Osteocyte (in vitro differentiated cells): ENCODE results near the gene MLKL. TPM values are rescaled to one million over a fixed set of nuclear protein-coding genes. Genes with fewer than 3 reads are reported as not detected.

Experiments used
- DNase-seq: peaks from one replicate; pipeline ENCODE4 v3.0.0; 2021; ENCODE audit warnings: mixed read lengths; ENCODE audit not compliant: unreplicated experiment; ENCODE audit errors: extremely low spot score
- H3K27ac Mint-ChIP-seq: one replicate; pipeline ENCODE4 v1.8.0; 2021; ENCODE audit warnings: mild to moderate bottlenecking, mixed read lengths; ENCODE audit not compliant: unreplicated experiment
- H3K27me3 Mint-ChIP-seq: one replicate; pipeline ENCODE4 v1.8.0; 2021; ENCODE audit warnings: mixed read lengths; ENCODE audit not compliant: unreplicated experiment
- H3K36me3 Mint-ChIP-seq: one replicate; pipeline ENCODE4 v1.8.0; 2021; ENCODE audit warnings: mixed read lengths; ENCODE audit not compliant: unreplicated experiment
- H3K4me1 Mint-ChIP-seq: one replicate; pipeline ENCODE4 v1.8.0; 2021; ENCODE audit warnings: mixed read lengths; ENCODE audit not compliant: unreplicated experiment
- H3K4me3 Mint-ChIP-seq: one replicate; pipeline ENCODE4 v1.8.0; 2021; ENCODE audit warnings: mild to moderate bottlenecking, moderate library complexity, mixed read lengths; ENCODE audit not compliant: unreplicated experiment
- H3K9me3 Mint-ChIP-seq: one replicate; pipeline ENCODE4 v1.8.0; 2021; ENCODE audit warnings: mixed read lengths; ENCODE audit not compliant: unreplicated experiment
- CTCF ChIP-seq: fragments of 200-600 bp; sonication (generic); IDR thresholded peaks from 2 replicates; pipeline ENCODE4 v1.5.0; 2021; ENCODE audit warnings: antibody characterized with exemption, mild to moderate bottlenecking, moderate library complexity
- total RNA-seq: library from RNA; stranded (reverse); gene quantifications from 2 replicates; pipeline ENCODE4 v1.2.1, GENCODE V29; 2021

MLKL gene
- total RNA-seq, 1 donor from 2014 or later, result 1.3 TPM

GRCh38 chr16:74700116-74700437, 585 bp downstream of the MLKL start:
- DNase-seq, result no peak
- H3K4me3 Mint-ChIP-seq, result no peak overlapping the region
- no peaks in the 10 kb centered on the region for H3K36me3 Mint-ChIP-seq
- H3K27ac Mint-ChIP-seq, result no peak overlapping the region
- no peaks in the 10 kb centered on the region for H3K27me3 Mint-ChIP-seq
- peaks cover 21% of the 10 kb centered on the region for H3K4me1 Mint-ChIP-seq
- no peaks in the 10 kb centered on the region for H3K9me3 Mint-ChIP-seq
- TF ChIP-seq CTCF, result no peak

GRCh38 chr16:74699666-74700065, 996 bp downstream of the MLKL start:
- H3K27ac Mint-ChIP-seq, result no peak overlapping the region
- H3K4me3 Mint-ChIP-seq, result no peak overlapping the region
- DNase-seq, result no peak
- no peaks in the 10 kb centered on the region for H3K9me3 Mint-ChIP-seq
- no peaks in the 10 kb centered on the region for H3K36me3 Mint-ChIP-seq
- peaks cover 21% of the 10 kb centered on the region for H3K4me1 Mint-ChIP-seq
- no peak for TF ChIP-seq CTCF
- H3K27me3 Mint-ChIP-seq, result no peaks in the 10 kb centered on the region

GRCh38 chr16:74698222-74698621, 2.4 kb downstream of the MLKL start:
- no peaks in the 10 kb centered on the region for H3K27me3 Mint-ChIP-seq
- no peak for DNase-seq
- H3K36me3 Mint-ChIP-seq, result no peaks in the 10 kb centered on the region
- no peak overlapping the region for H3K27ac Mint-ChIP-seq
- H3K9me3 Mint-ChIP-seq, result no peaks in the 10 kb centered on the region
- H3K4me1 Mint-ChIP-seq, result peaks cover 21% of the 10 kb centered on the region
- H3K4me3 Mint-ChIP-seq, result no peak overlapping the region
- no peak for TF ChIP-seq CTCF

- Mint-ChIP-seq H3K9me3 (no peaks in the 10 kb centered on the region), H3K27me3 (peaks cover 3% of the 10 kb centered on the region), H3K4me1 (peaks cover 11% of the 10 kb centered on the region), H3K27ac (peak overlapping the region; percentile 64), H3K4me3 (peak overlapping the region; percentile 90), H3K36me3 (peaks cover under 1% of the 10 kb centered on the region)
- DNase-seq, result peak; percentile 87
- TF ChIP-seq CTCF, result no peak
Measured at GRCh38 chr16:74695450-74696422, 4.9 kb downstream of the MLKL start.

- peaks cover 4% of the 10 kb centered on the region for H3K4me1 Mint-ChIP-seq
- no peak for DNase-seq
- H3K4me3 Mint-ChIP-seq, result no peak overlapping the region
- peaks cover 3% of the 10 kb centered on the region for H3K27me3 Mint-ChIP-seq
- peaks cover 2% of the 10 kb centered on the region for H3K36me3 Mint-ChIP-seq
- no peak for TF ChIP-seq CTCF
- no peaks in the 10 kb centered on the region for H3K9me3 Mint-ChIP-seq
- no peak overlapping the region for H3K27ac Mint-ChIP-seq
Measured at GRCh38 chr16:74691093-74691855, 9.4 kb downstream of the MLKL start.
